Endothelial cell (in vitro differentiated cells): ENCODE data around the gene FHDC1. TPM values are rescaled to one million over a fixed set of nuclear protein-coding genes. Genes with fewer than 3 reads are reported as not detected.

Experiments
- DNase-seq: peaks from one replicate; pipeline ENCODE4 v3.0.0; 2021; ENCODE audit warnings: low spot score
- H3K27ac Mint-ChIP-seq: one replicate; pipeline ENCODE4 v1.8.0; 2021; ENCODE audit warnings: mixed read lengths, inconsistent platforms; ENCODE audit not compliant: unreplicated experiment
- H3K27me3 Mint-ChIP-seq: one replicate; pipeline ENCODE4 v1.8.0; 2021; ENCODE audit warnings: mild to moderate bottlenecking, moderate library complexity, mixed read lengths, inconsistent platforms; ENCODE audit not compliant: unreplicated experiment
- H3K36me3 Mint-ChIP-seq: one replicate; pipeline ENCODE4 v1.8.0; 2021; ENCODE audit warnings: mild to moderate bottlenecking, low read depth, mixed read lengths, inconsistent platforms; ENCODE audit not compliant: unreplicated experiment
- H3K4me1 Mint-ChIP-seq: one replicate; pipeline ENCODE4 v1.8.0; 2021; ENCODE audit warnings: mild to moderate bottlenecking, mixed read lengths, inconsistent platforms; ENCODE audit not compliant: unreplicated experiment
- H3K4me3 Mint-ChIP-seq: one replicate; pipeline ENCODE4 v1.8.0; 2021; ENCODE audit warnings: mild to moderate bottlenecking, mixed read lengths, inconsistent platforms; ENCODE audit not compliant: unreplicated experiment
- H3K9me3 Mint-ChIP-seq: one replicate; pipeline ENCODE4 v1.8.0; 2021; ENCODE audit warnings: mixed read lengths, inconsistent platforms; ENCODE audit not compliant: unreplicated experiment
- CTCF ChIP-seq: fragments of 200-600 bp; sonication (generic); IDR thresholded peaks from one replicate; pipeline ENCODE4 v1.5.0; 2021; ENCODE audit warnings: antibody characterized with exemption; ENCODE audit not compliant: unreplicated experiment
- total RNA-seq: library from RNA; stranded (reverse); fragmentation: NEBNext Ultra II Directional; extraction: Animal tissue kit (Norgen Biotek cat#: 25700); gene quantifications from one replicate; pipeline ENCODE4 v1.2.1, GENCODE V29; 2021; ENCODE audit not compliant: unreplicated experiment

Gene FHDC1
- total RNA-seq, 1 donor from 2014 or later: 0.90 TPM

GRCh38 chr4:152983774-152984411 lies 47.8 kb downstream of the FHDC1 start:
- Mint-ChIP-seq H3K4me3 (no peak overlapping the region), H3K27me3 (peaks cover 2% of the 10 kb centered on the region), H3K9me3 (no peaks in the 10 kb centered on the region), H3K4me1 (peaks cover 3% of the 10 kb centered on the region), H3K27ac (no peak overlapping the region), H3K36me3 (no peaks in the 10 kb centered on the region)
- TF ChIP-seq CTCF: no peak
- DNase-seq: no peak

- no peak for TF ChIP-seq CTCF
- no peak overlapping the region for H3K4me3 Mint-ChIP-seq
Observed at GRCh38 chr4:152988721-152989553, 52.8 kb downstream of the FHDC1 start.

GRCh38 chr4:152989554-152989970 lies 53.4 kb downstream of the FHDC1 start:
- H3K4me3 Mint-ChIP-seq: no peak overlapping the region

More at GRCh38 chr4:152988721-152989553, 52.8 kb downstream of the FHDC1 start:
- no peaks in the 10 kb centered on the region for H3K27me3 Mint-ChIP-seq
- peaks cover 3% of the 10 kb centered on the region for H3K4me1 Mint-ChIP-seq
- no peak for DNase-seq
- no peak overlapping the region for H3K27ac Mint-ChIP-seq
- H3K36me3 Mint-ChIP-seq: no peaks in the 10 kb centered on the region
- no peaks in the 10 kb centered on the region for H3K9me3 Mint-ChIP-seq

GRCh38 chr4:152990471-152991131 lies 54.5 kb downstream of the FHDC1 start:
- H3K9me3 Mint-ChIP-seq: no peaks in the 10 kb centered on the region
- H3K27me3 Mint-ChIP-seq: peaks cover 4% of the 10 kb centered on the region
- no peaks in the 10 kb centered on the region for H3K4me1 Mint-ChIP-seq
- no peak overlapping the region for H3K4me3 Mint-ChIP-seq
- H3K36me3 Mint-ChIP-seq: no peaks in the 10 kb centered on the region
- no peak for DNase-seq
- TF ChIP-seq CTCF: no peak
- no peak overlapping the region for H3K27ac Mint-ChIP-seq

More at GRCh38 chr4:152989554-152989970, 53.4 kb downstream of the FHDC1 start:
- H3K4me1 Mint-ChIP-seq: no peaks in the 10 kb centered on the region
- TF ChIP-seq CTCF: no peak
- no peaks in the 10 kb centered on the region for H3K36me3 Mint-ChIP-seq
- H3K27ac Mint-ChIP-seq: no peak overlapping the region
- DNase-seq: no peak
- no peaks in the 10 kb centered on the region for H3K9me3 Mint-ChIP-seq
- H3K27me3 Mint-ChIP-seq: no peaks in the 10 kb centered on the region
